ENCODE measurements around the gene CACNA1E. TPM values are rescaled to one million over a fixed set of nuclear protein-coding genes. Genes with fewer than 3 reads are reported as not detected.

CACNA1E gene
- total and polyA plus RNA-seq, 2 experiments from 2014 or later: 0.32 to 1.1 TPM

DNA sequence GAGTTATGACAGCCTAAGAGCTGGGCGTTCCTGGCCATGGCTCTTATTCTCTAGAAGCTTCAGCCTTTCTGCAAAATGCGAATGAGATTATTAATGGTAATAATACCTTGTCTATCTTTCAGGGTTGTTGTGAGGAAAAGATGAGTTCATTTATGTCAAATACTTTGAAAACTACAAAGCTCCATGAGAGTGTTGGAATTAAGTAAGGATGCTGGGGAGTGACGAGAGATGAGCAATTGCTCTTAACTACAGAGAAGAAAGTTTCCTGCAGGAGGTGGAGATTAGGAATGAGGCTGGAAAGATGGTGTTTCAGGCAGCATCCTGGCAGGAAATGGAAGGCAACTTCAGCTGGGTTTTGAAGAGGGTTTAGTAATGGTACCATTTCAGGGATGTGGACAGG, 124.2 kb downstream of the CACNA1E start:
- Mint-ChIP-seq H3K27me3 (ENCODE audit: insufficient read depth, low read depth, poor library complexity) (peaks cover 5% of the 10 kb centered on the region), H3K9me3 (peaks cover 3% of the 10 kb centered on the region; the same call in 1 of the 3 replicates), H3K4me1 (peaks cover 17% of the 10 kb centered on the region), H3K4me3 (no peak overlapping the region), H3K36me3 (ENCODE audit: low read depth) (no peaks in the 10 kb centered on the region; the same call in 2 of the 3 replicates), H3K27ac (no peak overlapping the region)
- no peaks in the 10 kb centered on the region for H3K27me3 ChIP-seq (ENCODE audit: insufficient read depth)
- TF ChIP-seq EZH2 (IDR thresholded peaks at IDR 0.05; ENCODE audit: low read depth, unreplicated experiment): no peak
- no peak for TF ChIP-seq POLR2AphosphoS5 (IDR thresholded peaks at IDR 0.05; ENCODE audit: low read depth)
- H3K4me3 ChIP-seq: no peak overlapping the region
- ATAC-seq (no peak), DNase-seq (ENCODE audit: low spot score) (no peak)
- H3K4me2 ChIP-seq: no peak overlapping the region
- no peak overlapping the region for H2AFZ ChIP-seq
- no peaks in the 10 kb centered on the region for H3K79me2 ChIP-seq (replicated peaks; ENCODE audit: insufficient read depth)
- no peaks in the 10 kb centered on the region for H4K20me1 ChIP-seq (replicated peaks; ENCODE audit: insufficient read depth)
- no peaks in the 10 kb centered on the region for H3F3A ChIP-seq (replicated peaks; ENCODE audit: low read depth)
- peaks cover 6% of the 10 kb centered on the region; the same call in 1 of the 2 replicates for H3K4me1 ChIP-seq (ENCODE audit: insufficient read depth)
- H3K36me3 ChIP-seq (ENCODE audit: insufficient read depth): no peaks in the 10 kb centered on the region
- peaks cover 53% of the 10 kb centered on the region for H3K9me2 ChIP-seq (ENCODE audit: insufficient read depth)
- no peak overlapping the region for H3K27ac ChIP-seq (ENCODE audit: low read depth)

DNA sequence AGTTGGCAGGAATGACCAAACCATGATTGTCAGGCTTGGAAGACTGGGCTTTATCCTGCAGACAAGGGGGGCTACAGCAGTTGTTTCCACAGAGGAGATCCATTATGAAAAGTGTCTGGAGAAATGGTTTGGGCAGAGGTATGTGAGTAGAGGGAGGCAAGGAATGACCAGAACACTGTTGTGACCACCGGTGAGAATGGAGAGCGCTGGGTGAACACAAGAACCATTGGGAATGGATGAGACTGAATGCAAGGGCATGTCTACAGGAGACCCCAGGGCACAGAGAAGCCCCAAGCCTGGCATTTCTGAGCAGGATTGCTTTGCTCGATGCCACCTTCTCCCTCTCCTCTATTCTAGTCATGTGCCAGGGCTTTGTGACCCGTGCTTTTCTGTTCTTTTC, 125.1 kb downstream of the CACNA1E start:
- Mint-ChIP-seq H3K27me3 (ENCODE audit: insufficient read depth, low read depth, poor library complexity) (peaks cover 5% of the 10 kb centered on the region), H3K36me3 (ENCODE audit: low read depth) (no peaks in the 10 kb centered on the region; the same call in 2 of the 3 replicates), H3K4me3 (no peak overlapping the region), H3K9me3 (peaks cover 3% of the 10 kb centered on the region; the same call in 1 of the 3 replicates), H3K27ac (no peak overlapping the region), H3K4me1 (peaks cover 17% of the 10 kb centered on the region)
- Histone ChIP-seq H3K4me1 (ENCODE audit: insufficient read depth) (peaks cover 6% of the 10 kb centered on the region; the same call in 1 of the 2 replicates), H3K79me2 (replicated peaks; ENCODE audit: insufficient read depth) (no peaks in the 10 kb centered on the region), H4K20me1 (replicated peaks; ENCODE audit: insufficient read depth) (no peaks in the 10 kb centered on the region), H3K27me3 (ENCODE audit: insufficient read depth) (no peaks in the 10 kb centered on the region), H3K36me3 (ENCODE audit: insufficient read depth) (no peaks in the 10 kb centered on the region), H3K4me3 (no peak overlapping the region), H3K9me2 (ENCODE audit: insufficient read depth) (peaks cover 49% of the 10 kb centered on the region), H3K27ac (ENCODE audit: low read depth) (no peak overlapping the region), H3F3A (replicated peaks; ENCODE audit: low read depth) (no peaks in the 10 kb centered on the region), H2AFZ (no peak overlapping the region), H3K4me2 (no peak overlapping the region)
- DNase-seq (ENCODE audit: low spot score) (no peak), ATAC-seq (no peak)
- TF ChIP-seq JUNB (IDR thresholded peaks at IDR 0.05; ENCODE audit: unreplicated experiment) (no peak), REST (IDR thresholded peaks at IDR 0.05; ENCODE audit: unreplicated experiment) (no peak), ZNF462 (CRISPR knock-in tag; IDR thresholded peaks at IDR 0.05) (0 out of 2 replicates have a peak, but pooled peaks have one; percentile 28)
